DMS153 (cell line): Measurements from ENCODE around the gene CGB5.

Experiments used
- DNase-seq: peaks from one replicate; lab custom pipeline; 2025; lab: John Stamatoyannopoulos, UW

CGB5 gene

DNA sequence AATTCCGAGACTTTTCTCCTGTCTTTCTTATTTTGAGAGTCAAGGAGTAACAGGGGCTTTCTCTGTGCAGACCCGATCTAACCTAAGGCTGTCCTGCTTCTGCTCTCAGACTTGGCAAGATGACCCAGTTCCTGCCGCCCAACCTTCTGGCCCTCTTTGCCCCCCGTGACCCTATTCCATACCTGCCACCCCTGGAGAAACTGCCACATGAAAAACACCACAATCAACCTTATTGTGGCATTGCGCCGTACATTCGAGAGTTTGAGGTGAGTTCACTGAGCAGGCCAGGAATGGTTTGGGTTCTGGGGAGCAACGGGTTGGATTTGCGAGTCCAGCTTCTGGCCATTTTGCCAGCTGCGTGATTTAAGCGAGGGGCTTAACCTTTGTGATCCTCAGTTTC lies 42.6 kb downstream of the CGB5 start:
- DNase-seq: no peak

DNA sequence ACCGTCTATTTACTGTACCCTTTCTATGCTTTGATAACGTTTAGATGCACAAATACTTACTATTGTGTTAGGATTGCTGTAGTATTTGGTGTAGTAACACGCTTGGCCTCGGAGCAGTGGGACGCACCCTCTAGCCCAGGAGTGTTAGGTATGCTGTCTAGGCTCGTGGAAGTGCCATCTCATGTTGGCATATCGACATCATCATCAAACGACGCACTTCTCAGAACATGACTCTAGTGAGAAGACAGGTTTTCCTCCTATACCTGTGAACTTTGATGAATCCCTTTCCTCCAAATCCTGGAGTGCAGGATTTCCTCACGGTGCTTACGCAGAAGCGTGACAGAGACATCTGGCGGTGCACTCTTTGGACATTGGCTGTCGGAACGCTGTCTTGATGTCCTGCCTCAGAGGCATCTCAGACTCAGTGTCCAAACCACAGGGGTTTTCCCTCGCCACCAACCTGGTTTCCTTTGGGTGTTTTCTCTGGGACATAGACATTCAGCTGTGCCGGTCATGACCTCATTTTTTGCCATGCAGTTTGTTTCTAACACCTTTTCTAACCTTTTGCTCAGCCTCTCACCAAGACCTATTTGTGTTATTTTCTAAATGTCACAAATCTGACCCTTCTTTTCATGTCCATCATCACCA lies 47.9 kb downstream of the CGB5 start:
- DNase-seq: no peak

DNA sequence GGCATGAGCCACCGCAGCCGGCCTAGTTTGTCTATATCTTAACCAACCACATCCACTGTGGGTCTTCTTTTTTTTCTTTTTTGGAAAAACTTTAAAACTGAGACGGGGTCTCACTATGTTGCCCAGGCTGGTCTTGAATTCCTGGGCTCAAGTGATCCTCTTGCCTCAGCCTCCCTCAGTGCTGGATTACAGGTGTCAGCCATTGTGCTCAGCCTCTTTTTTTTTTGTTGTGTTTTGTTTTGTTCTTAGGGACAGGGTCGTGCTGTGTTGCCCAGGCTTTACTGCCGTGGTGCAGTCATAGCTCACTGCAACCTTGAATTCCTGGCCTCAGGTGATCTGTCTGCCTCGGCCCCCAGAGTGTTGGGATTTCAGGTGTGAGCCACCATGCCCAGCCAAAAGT lies 49.0 kb downstream of the CGB5 start:
- DNase-seq: no peak
